ENCODE data around the gene THAP12.
A peak's percentile ranks its signal among the peaks of the same experiment; 100 is the strongest.
"Not testable (repeated sequence)": the region's sequence is repeated elsewhere in the genome, so short reads cannot be mapped to it uniquely, and the experiment has no call there.

The THAP12 gene

DNA sequence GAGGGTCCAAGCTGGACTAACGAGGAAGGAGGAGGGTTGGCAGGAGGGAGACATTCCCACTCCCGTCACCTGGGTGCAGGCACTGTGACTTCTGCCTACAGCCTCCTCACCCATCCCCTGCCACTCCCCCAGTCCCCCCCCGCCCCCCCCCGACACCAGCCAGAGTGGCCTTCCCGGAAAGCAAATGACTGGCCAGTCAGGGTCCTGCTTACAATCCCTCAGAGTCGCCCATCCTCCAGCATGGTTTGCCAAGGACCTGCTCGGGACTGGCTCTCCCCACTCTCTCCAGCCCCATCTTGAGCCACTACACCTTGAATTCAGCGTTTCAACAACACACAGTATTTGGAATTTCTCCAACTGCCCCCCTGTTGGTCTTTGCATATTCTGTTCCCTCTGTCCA lies 59.6 kb downstream of the THAP12 start:
- no peak overlapping the region for H3K27ac ChIP-seq
- TF ChIP-seq, protein P1, sequence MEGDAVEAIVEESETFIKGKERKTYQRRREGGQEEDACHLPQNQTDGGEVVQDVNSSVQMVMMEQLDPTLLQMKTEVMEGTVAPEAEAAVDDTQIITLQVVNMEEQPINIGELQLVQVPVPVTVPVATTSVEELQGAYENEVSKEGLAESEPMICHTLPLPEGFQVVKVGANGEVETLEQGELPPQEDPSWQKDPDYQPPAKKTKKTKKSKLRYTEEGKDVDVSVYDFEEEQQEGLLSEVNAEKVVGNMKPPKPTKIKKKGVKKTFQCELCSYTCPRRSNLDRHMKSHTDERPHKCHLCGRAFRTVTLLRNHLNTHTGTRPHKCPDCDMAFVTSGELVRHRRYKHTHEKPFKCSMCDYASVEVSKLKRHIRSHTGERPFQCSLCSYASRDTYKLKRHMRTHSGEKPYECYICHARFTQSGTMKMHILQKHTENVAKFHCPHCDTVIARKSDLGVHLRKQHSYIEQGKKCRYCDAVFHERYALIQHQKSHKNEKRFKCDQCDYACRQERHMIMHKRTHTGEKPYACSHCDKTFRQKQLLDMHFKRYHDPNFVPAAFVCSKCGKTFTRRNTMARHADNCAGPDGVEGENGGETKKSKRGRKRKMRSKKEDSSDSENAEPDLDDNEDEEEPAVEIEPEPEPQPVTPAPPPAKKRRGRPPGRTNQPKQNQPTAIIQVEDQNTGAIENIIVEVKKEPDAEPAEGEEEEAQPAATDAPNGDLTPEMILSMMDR (conservative IDR thresholded peaks at IDR 0.05) = no peak
- no peak for TF ChIP-seq ZFX (IDR thresholded peaks at IDR 0.05)

DNA sequence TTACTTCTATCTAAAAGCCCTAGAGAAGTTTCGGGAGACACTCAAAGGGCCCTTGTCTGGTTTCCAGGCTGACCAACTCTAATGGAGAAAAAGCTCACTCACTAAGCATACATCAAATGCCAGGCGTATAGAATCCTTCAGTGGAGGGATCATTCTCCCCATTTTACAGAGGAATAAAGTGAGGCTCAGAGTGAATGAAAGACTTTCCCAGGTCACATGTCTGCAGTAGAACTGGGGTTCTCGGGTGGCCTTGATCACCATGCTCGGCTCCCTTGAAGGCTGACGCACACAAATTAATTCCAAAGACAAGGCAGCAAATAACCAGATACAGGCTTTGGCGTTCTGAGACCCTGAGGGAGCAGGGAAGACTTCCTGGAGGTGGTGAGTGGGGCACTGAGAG lies 60.0 kb downstream of the THAP12 start:
- TF ChIP-seq ZFX (IDR thresholded peaks at IDR 0.05) = no peak
- TF ChIP-seq, protein P1 (conservative IDR thresholded peaks at IDR 0.05) = no peak
- no peak overlapping the region for H3K27ac ChIP-seq

DNA sequence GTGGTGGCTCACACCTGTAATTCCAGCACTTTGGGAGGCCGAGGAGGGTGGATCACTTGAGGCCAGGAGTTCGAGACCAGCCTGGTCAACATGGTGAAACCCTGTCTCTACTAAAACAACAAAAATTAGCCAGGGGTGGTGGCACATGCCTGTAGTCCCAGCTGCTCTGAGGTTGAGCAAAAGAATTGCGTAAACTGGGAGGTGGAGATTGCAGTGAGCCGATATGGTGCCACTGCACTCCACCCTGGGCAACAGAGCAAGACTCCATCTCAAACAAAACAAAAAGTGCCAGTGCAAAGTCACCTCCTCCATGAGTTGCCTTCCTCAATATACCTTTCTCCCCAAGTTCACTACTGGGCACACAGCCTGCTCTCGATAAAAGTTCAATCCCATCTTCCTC lies 61.1 kb downstream of the THAP12 start:
- not testable (repeated sequence) for H3K27ac ChIP-seq

DNA sequence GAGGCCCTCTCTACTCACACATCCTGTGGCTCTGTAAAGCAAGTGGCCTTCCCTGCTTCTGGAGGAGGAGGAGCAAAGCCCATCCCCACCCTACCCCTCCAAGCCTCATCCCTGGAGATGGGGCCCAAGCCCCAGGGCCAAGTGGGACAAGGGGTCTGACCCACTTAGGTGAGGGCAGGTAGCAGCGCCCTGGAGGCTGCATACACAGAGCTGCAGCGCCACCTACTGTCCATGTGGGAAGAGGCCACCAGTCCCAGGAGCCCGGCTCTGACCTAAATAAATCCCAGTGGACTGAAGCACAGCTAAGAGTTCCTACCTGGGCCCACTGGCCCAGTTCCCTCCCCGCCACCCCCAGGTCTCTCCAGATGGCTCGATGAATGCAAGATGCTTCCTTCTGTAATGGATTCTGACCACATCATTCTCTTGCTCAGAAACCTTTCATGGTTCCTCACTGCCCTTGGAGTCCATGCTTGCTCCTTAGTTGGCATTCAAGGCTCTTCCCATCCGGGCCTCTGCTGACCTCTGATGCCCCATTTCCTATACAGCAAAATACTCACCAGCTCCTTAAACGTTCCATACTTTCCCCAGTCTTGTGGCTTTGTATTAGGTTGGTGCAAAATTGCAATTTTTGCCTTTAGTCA lies 62.1 kb downstream of the THAP12 start:
- H3K27ac ChIP-seq = no peak overlapping the region
- TF ChIP-seq, protein P1 (conservative IDR thresholded peaks at IDR 0.05) = peak; percentile 93
- no peak for TF ChIP-seq ZFX (IDR thresholded peaks at IDR 0.05)

DNA sequence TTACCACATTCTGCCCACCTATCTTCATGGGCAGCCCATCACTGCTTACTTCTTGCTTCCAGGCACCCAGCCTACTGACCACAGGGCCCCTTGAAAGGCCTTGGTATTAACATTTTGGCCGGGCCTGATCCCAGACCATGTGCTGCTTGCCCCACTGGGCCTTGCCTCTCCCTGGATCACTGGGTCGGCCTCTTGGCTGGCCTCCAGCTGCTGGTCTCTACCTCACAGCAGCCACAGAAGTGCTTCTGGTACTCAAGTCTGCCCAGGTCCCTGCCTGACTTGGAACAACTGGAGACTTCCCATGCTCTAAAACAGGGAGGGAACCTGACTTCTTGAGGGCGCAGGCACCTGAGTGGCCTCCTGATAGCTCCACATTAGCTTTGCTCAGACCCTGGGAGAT lies 63.6 kb downstream of the THAP12 start:
- TF ChIP-seq, protein P1 (conservative IDR thresholded peaks at IDR 0.05) = no peak
- no peak for TF ChIP-seq ZFX (IDR thresholded peaks at IDR 0.05)
- H3K27ac ChIP-seq = no peak overlapping the region

DNA sequence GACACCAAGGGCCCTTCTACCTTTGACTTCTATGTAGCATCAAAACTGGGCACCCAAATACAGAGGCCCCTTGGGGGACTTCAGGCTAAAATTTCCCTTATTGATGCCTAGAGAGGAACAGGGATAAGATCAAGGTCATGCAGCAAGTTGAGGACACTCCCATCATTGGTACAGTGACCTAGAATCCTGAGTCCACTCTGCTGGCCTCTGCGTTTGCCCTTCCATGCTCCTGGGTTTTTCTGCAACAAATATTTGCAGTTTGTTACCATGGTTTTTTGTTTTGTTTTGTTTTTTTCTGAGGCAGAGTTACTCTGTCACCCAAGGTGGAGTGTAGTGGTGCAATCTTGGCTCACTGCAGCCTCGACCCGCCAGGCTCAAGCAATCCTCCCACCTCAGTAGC lies 64.2 kb downstream of the THAP12 start:
- H3K27ac ChIP-seq = no peak overlapping the region
- no peak for TF ChIP-seq ZFX (IDR thresholded peaks at IDR 0.05)
- TF ChIP-seq, protein P1 (conservative IDR thresholded peaks at IDR 0.05) = no peak

DNA sequence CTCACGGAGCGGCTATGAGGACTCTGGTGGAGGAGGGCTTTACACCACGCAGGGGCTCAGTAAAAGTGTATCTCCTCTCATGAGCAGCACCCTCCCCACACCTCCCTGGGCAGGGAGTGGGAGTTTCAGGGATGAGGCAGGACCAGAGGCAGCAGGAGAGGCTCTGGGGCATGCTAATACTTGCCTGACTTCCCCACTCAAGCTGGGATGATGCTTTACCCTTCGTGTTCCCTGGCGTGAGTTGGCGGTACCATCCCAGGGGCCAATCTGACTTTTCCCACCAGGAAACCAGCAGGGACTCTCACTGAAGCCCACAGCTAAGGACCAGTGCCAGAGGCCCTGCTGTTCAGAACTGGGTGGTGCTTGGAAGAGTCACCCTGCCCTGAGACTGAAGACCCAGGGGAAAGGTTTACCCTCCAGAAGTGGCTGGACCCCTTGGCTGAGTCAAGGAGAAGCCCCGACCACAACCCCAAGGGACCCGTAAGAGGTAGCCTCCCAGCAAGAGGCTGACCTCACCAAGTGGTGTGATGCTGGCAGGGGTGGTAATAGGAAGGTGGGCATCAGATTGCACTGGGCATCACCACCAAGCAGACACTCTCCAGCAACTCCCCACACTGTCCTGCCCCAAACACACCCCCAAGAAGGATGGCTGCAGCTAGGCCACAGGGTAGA lies 65.6 kb downstream of the THAP12 start:
- no peak overlapping the region for H3K27ac ChIP-seq
- TF ChIP-seq, protein P1 (conservative IDR thresholded peaks at IDR 0.05) = no peak
- no peak for TF ChIP-seq ZFX (IDR thresholded peaks at IDR 0.05)

DNA sequence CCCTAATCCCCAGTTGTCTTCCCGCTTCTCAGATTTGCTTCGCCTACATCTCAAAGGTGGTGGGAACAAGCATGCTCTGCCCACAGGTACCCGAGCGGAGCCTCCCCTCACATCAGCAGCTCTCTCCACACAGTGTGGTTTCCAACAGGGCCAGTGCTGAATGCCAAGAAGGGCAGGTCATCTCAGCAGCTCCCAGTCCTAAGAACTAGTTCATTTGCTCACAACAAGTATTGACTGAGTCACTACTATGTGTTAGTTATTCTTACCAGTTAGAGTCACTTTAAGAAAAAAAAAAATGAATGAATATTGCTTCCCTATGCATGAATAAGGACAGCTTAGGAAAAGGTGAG lies 66.2 kb downstream of the THAP12 start:
- H3K27ac ChIP-seq = no peak overlapping the region
- no peak for TF ChIP-seq ZFX (IDR thresholded peaks at IDR 0.05)
- TF ChIP-seq, protein P1 (conservative IDR thresholded peaks at IDR 0.05) = no peak

Measured in C4-2B (cell line).